GM12801 (cell line): ENCODE data around the gene CCNI.

Source experiments
- TF ChIP-seq, protein P1 (sequence below): IDR thresholded peaks from one replicate; pipeline ENCODE4 v1.5.1; 2011; ENCODE audit warnings: control low read depth; ENCODE audit not compliant: insufficient read length; ENCODE audit errors: extremely low read depth

The CCNI gene

DNA sequence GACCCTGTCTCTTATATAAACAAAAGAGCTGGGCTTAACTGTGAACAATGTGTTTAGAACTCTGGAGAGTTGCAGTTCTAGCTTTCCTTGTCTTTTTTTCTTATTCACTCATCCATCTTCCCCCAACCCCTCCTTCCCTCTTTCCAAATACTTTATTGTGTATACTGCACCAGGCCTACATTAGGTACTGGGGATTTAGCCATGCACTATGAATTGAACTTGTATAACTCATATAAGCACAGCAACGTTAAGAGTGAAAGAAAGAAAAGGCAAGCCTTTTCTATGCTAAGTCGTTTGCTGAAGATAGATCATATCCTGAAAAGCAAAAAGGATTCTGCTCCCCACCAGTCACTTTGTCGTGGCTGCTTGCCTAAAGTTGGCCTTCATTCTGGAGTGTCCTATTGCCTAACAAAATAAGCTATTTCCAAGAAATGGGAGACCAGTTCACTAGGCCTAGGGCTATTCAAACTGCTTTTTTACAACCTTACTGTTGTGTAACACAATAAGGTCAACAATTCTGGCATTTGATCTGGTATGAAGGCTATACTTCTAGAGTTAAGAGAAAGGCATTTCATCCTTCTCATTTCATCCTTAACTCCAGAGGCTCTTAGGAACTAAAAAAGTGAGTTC is 32.2 kb downstream of the CCNI start:
- TF ChIP-seq, protein P1, sequence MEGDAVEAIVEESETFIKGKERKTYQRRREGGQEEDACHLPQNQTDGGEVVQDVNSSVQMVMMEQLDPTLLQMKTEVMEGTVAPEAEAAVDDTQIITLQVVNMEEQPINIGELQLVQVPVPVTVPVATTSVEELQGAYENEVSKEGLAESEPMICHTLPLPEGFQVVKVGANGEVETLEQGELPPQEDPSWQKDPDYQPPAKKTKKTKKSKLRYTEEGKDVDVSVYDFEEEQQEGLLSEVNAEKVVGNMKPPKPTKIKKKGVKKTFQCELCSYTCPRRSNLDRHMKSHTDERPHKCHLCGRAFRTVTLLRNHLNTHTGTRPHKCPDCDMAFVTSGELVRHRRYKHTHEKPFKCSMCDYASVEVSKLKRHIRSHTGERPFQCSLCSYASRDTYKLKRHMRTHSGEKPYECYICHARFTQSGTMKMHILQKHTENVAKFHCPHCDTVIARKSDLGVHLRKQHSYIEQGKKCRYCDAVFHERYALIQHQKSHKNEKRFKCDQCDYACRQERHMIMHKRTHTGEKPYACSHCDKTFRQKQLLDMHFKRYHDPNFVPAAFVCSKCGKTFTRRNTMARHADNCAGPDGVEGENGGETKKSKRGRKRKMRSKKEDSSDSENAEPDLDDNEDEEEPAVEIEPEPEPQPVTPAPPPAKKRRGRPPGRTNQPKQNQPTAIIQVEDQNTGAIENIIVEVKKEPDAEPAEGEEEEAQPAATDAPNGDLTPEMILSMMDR = no peak

DNA sequence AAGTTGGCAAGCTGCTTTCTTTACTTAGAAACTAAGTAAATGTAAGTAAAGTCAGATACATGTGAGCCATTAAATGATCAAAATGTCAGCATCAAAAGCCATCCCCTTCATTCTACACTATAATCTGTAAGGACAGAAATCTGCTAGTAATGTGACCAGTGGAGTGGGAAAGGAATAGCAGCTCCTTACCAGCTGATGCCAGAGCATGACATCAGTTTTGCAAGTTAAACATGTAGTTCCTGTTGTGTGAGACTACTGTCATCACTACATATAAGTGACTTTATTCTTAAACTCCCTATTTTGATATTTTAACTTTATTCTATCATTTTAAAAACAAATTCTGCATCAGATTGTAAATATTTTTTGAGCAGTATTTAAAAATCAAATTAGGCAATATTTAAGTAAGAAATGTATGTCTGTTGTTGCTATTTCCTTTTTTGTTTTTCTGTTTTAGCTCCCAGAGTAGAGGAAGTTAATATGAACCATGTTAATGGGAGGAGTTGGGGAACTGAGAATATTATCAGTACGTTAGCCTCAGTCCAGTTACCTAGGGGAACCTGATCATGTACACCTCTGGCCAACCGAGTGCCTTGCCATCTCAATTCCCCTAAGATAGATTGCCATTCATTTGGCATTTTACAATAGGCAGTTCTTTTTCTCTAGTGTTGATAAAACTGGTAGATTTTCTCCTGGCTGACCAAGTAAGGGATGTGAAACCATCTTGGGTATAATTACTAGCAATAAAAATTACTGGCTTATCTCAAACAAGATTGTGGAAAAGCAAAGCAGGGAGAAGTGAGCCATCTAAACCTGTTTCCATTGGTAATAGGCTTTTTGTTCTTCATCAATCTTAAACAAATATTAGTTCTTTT is 34.7 kb downstream of the CCNI start:
- TF ChIP-seq, protein P1 = no peak

DNA sequence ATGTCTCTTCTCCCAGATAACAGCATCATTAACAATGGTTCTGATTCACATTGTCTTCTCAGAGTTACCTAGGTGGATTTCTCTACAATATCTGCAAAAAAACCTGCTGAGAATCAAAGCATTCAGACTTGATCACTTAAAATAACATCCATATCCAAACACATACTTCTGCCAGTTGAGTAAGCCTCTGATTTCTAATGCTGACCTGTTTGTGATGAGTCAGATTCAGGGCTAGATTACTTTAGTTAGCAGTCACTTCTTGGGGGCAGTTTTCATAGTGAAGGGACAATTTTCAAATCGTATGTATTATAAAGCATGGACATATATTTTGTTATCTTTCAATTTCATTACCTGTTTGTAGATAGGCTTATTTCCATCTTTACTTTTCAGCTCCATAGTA is 35.5 kb downstream of the CCNI start:
- TF ChIP-seq, protein P1 = no peak

DNA sequence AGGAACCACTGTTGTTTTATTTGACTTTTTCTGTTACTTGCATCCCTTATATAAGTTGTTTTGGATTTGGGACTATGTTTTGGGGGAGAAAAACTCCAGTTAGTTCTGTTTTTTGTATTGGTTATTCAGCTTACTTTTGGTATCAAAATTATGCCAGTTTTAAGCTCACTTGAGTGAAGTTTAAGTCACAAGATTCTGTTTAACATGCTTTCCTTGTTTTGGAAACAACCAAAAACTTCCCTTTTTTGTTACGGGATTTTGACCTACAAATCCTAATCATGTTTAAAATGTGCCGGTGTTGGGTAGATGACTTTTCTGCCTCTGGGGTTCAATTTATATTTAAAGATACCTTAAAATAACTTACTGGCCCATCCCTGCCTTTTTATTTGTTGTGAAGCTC is 36.0 kb downstream of the CCNI start:
- TF ChIP-seq, protein P1 = no peak

DNA sequence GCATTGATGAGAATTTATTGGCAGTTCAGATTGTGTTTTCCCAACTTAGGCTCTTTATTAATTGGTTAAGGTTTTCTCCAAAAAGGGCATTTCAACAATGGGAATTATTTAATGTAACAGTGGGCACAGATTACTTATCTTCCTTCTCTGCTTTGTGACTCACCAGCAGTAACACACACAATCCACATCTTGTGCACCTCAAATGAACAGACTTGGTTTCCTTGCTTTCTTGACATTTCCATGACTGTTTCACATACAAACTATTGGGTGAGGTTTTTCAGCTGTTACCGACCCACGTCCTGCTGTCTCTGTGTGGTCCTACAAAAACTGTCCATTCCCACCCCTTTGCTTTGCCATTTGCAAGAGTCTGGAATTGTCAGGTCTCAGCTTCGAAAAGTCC is 38.1 kb downstream of the CCNI start:
- TF ChIP-seq, protein P1 = no peak

DNA sequence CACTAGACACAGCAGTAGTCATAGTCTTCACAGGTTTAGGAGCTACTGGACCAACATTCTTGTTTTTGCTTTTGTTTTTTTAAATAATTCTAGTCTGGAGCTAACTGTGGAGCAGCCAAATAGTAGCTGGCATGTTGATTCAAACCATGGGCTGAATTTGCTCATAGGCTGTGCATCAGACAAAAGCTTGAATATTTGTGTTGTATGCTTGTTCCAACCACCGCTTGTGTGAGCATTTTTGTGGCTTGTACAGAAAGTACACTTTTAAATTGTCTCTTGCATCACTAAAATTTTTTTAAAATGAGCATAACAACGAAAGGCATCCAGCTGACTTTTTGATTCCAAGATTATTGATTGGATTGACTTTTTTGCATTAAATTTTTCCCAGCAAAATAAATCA is 39.6 kb downstream of the CCNI start:
- TF ChIP-seq, protein P1 = no peak

DNA sequence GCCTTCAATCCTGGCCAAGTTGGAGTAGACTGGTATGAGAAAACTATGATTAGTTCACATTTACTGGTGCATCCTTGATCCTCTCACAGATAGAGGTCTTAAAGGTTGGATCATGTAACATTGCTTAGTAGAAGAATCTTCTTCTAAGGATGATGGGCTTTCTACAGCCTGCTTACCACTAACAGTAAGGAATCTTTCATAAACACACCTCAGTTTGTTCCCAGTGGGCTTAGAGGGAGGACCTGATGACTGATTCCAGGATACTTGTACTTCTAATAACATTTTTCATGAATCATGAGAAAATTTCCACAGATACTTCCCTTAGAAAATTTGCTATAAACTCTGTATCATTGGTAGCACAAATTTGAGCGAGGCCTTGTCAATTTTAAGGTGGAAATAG is 40.6 kb downstream of the CCNI start:
- TF ChIP-seq, protein P1 = no peak
